Measurements from ENCODE around the gene AMIGO3.
"Not testable (repeated sequence)": the region's sequence is repeated elsewhere in the genome, so short reads cannot be mapped to it uniquely, and the experiment has no call there.

Gene AMIGO3

GRCh38 chr3:49754536-49754935, 35.1 kb upstream of the AMIGO3 start:
- H3K36me3 ChIP-seq (ENCODE audit: control insufficient read depth, insufficient read depth, low read length): no peaks in the 10 kb centered on the region; the same call in 1 of the 2 replicates
- no peak overlapping the region for H3K4me3 ChIP-seq (replicated peaks; ENCODE audit: low read depth, low read length)
- DNase-seq (ENCODE audit: extremely low read depth, insufficient read length): no peak
- no peaks in the 10 kb centered on the region for H3K27me3 ChIP-seq (replicated peaks; ENCODE audit: control insufficient read depth, insufficient read depth, low read length)
- no peak for TF ChIP-seq CTCF (IDR thresholded peaks at IDR 0.05; ENCODE audit: insufficient read depth, low read length, poor library complexity, severe bottlenecking)

GRCh38 chr3:49751501-49751900, 32.0 kb upstream of the AMIGO3 start:
- DNase-seq (ENCODE audit: extremely low read depth, insufficient read length): no peak
- H3K27me3 ChIP-seq (replicated peaks; ENCODE audit: control insufficient read depth, insufficient read depth, low read length): no peaks in the 10 kb centered on the region
- H3K36me3 ChIP-seq (ENCODE audit: control insufficient read depth, insufficient read depth, low read length): peaks cover 6% of the 10 kb centered on the region
- no peak overlapping the region for H3K4me3 ChIP-seq (replicated peaks; ENCODE audit: low read depth, low read length)
- no peak for TF ChIP-seq CTCF (IDR thresholded peaks at IDR 0.05; ENCODE audit: insufficient read depth, low read length, poor library complexity, severe bottlenecking)

GRCh38 chr3:49750056-49750455, 30.6 kb upstream of the AMIGO3 start:
- no peak for DNase-seq (ENCODE audit: extremely low read depth, insufficient read length)
- Histone ChIP-seq H3K27me3 (replicated peaks; ENCODE audit: control insufficient read depth, insufficient read depth, low read length) (no peaks in the 10 kb centered on the region), H3K4me3 (replicated peaks; ENCODE audit: low read depth, low read length) (no peak overlapping the region), H3K36me3 (ENCODE audit: control insufficient read depth, insufficient read depth, low read length) (peaks cover 6% of the 10 kb centered on the region)
- no peak for TF ChIP-seq CTCF (IDR thresholded peaks at IDR 0.05; ENCODE audit: insufficient read depth, low read length, poor library complexity, severe bottlenecking)

GRCh38 chr3:49748874-49749273, 29.4 kb upstream of the AMIGO3 start:
- H3K4me3 ChIP-seq (replicated peaks; ENCODE audit: low read depth, low read length); H3K36me3 ChIP-seq (ENCODE audit: control insufficient read depth, insufficient read depth, low read length); DNase-seq (ENCODE audit: extremely low read depth, insufficient read length); H3K27me3 ChIP-seq (replicated peaks; ENCODE audit: control insufficient read depth, insufficient read depth, low read length): not testable (repeated sequence)

- Histone ChIP-seq H3K4me3 (replicated peaks; ENCODE audit: low read depth, low read length) (no peak overlapping the region), H3K27me3 (replicated peaks; ENCODE audit: control insufficient read depth, insufficient read depth, low read length) (no peaks in the 10 kb centered on the region), H3K36me3 (ENCODE audit: control insufficient read depth, insufficient read depth, low read length) (peaks cover 7% of the 10 kb centered on the region)
- no peak for DNase-seq (ENCODE audit: extremely low read depth, insufficient read length)
- no peak for TF ChIP-seq CTCF (IDR thresholded peaks at IDR 0.05; ENCODE audit: insufficient read depth, low read length, poor library complexity, severe bottlenecking)
Observed at GRCh38 chr3:49747792-49748480, 28.5 kb upstream of the AMIGO3 start.

- Histone ChIP-seq H3K4me3 (replicated peaks; ENCODE audit: low read depth, low read length) (no peak overlapping the region), H3K36me3 (ENCODE audit: control insufficient read depth, insufficient read depth, low read length) (peaks cover 7% of the 10 kb centered on the region), H3K27me3 (replicated peaks; ENCODE audit: control insufficient read depth, insufficient read depth, low read length) (no peaks in the 10 kb centered on the region)
- no peak for DNase-seq (ENCODE audit: extremely low read depth, insufficient read length)
- no peak for TF ChIP-seq CTCF (IDR thresholded peaks at IDR 0.05; ENCODE audit: insufficient read depth, low read length, poor library complexity, severe bottlenecking)
Observed at GRCh38 chr3:49745986-49746385, 26.5 kb upstream of the AMIGO3 start.

Data from GM06990 (cell line).